Vagina (tissue), 2 donors: ENCODE data around the gene FSTL3. TPM values are rescaled to one million over a fixed set of nuclear protein-coding genes. Genes with fewer than 3 reads are reported as not detected.

Source experiments
- DNase-seq, 2 donors: peaks; one replicate each; pipeline ENCODE4 v3.0.0-alpha.2; 2017; ENCODE audit errors: extremely low spot score in 2 of 2
- H3K27ac ChIP-seq: fragments of 200-600 bp; sonication (generic); one replicate; pipeline ENCODE4 v1.5.1; 2019
- H3K27me3 ChIP-seq: fragments of 200-600 bp; sonication (generic); one replicate; pipeline ENCODE4 v1.5.1; 2019
- H3K36me3 ChIP-seq, 2 donors: fragments of 200-600 bp; sonication (generic); one replicate each; pipeline ENCODE4 v1.5.1; 2017 to 2019
- H3K4me1 ChIP-seq: fragments of 200-600 bp; sonication (generic); one replicate; pipeline ENCODE4 v1.5.1; 2019
- H3K4me3 ChIP-seq, 2 donors: fragments of 200-600 bp; sonication (generic); 1 replicate in 1 of 2; 2 replicates in 1 of 2; pipeline ENCODE4 v1.5.1; 2016 to 2019
- H3K9me3 ChIP-seq: fragments of 200-600 bp; sonication (generic); one replicate; pipeline ENCODE4 v1.5.1; 2019
- POLR2A ChIP-seq, 2 donors: fragments of 450-650 bp; IDR thresholded peaks; one replicate each; pipeline ENCODE4 v1.6.1; 2017; ENCODE audit warnings: antibody characterized with exemption in 2 of 2, mild to moderate bottlenecking in 2 of 2, moderate library complexity in 2 of 2
- POLR2AphosphoS5 ChIP-seq, 2 donors: sonication (generic); formaldehyde crosslinking; IDR thresholded peaks; one replicate each; pipeline ENCODE4 v1.9.0; 2017; ENCODE audit warnings: antibody characterized with exemption in 2 of 2, mild to moderate bottlenecking in 2 of 2, low read depth in 1 of 2; ENCODE audit not compliant: insufficient read depth in 1 of 2
- intact Hi-C: fragments of 100-400 bp; cut with DNase I; formaldehyde crosslinking; loops from one replicate; pipeline ENCODE4 v1.15.1; 2023
- total RNA-seq: library from RNA; depleted of rRNA; stranded (reverse); fragments of >200 nt; gene quantifications from one replicate; pipeline ENCODE4 v1.2.3, GENCODE V29; 2016
- TF ChIP-seq, protein P1 (sequence below), 3 experiments: fragments of 450-650 bp in 2 of 3; fragments of 200-600 bp in 1 of 3; sonication (generic) in 1 of 3; IDR thresholded peaks; one replicate each; pipeline ENCODE4 v1.5.1; 2017 to 2019; ENCODE audit warnings: antibody characterized with exemption in 3 of 3, mild to moderate bottlenecking in 2 of 3, moderate library complexity in 2 of 3

Gene FSTL3
- total RNA-seq, 1 donor from 2014 or later: 129 TPM

DNA sequence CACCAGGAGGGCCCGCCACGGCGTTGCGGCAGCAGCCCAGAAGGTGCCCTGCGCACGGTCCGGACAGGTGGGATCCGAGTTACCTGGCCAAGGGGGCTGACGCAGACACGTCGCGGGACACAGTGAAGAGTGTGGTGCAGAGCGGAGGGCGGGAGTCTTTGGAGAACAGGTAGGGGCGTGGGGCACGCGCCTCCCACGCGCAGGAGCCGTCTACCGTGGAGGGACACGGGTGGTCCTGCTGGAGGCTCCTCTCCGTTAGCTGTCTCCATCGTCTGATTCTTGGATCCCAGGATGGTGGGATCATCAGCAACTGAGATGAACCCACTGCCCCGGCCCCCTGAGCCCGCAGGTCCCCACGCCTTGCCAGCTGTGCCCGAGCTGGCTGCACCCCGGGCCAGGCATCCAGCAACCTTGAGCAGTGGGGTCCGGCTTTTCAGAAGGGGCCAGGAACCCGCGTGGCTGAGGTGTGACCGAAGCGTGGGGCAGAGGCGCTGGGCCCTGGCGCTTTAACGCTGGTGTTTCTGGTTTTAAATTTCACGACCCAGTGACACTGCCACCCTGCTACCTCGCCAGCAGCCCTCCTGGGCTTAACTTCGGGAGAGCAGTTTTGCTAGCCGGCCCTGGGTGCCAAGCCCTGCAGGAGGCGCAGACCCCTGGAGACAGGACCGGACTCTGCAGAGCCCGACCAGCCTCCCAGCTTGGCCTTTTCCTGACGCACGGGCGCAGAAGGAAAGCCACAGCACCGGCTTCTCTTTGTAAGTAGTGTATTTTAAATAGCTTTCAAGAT is 29.2 kb upstream of the FSTL3 start:
- Histone ChIP-seq H3K27ac (no peak overlapping the region), H3K4me1 (no peaks in the 10 kb centered on the region), H3K4me3 (no peak overlapping the region), H3K27me3 (no peaks in the 10 kb centered on the region), H3K9me3 (no peaks in the 10 kb centered on the region), H3K36me3 (peaks cover 0 to 60% of the 10 kb centered on the region in 2 donors)
- TF ChIP-seq, protein P1, sequence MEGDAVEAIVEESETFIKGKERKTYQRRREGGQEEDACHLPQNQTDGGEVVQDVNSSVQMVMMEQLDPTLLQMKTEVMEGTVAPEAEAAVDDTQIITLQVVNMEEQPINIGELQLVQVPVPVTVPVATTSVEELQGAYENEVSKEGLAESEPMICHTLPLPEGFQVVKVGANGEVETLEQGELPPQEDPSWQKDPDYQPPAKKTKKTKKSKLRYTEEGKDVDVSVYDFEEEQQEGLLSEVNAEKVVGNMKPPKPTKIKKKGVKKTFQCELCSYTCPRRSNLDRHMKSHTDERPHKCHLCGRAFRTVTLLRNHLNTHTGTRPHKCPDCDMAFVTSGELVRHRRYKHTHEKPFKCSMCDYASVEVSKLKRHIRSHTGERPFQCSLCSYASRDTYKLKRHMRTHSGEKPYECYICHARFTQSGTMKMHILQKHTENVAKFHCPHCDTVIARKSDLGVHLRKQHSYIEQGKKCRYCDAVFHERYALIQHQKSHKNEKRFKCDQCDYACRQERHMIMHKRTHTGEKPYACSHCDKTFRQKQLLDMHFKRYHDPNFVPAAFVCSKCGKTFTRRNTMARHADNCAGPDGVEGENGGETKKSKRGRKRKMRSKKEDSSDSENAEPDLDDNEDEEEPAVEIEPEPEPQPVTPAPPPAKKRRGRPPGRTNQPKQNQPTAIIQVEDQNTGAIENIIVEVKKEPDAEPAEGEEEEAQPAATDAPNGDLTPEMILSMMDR (IDR thresholded peaks at IDR 0.05): no peak
- TF ChIP-seq POLR2A (IDR thresholded peaks at IDR 0.05) (no peak), POLR2AphosphoS5 (IDR thresholded peaks at IDR 0.05; ENCODE audit: insufficient read depth in 1 of 2, low read depth in 1 of 2) (no peak)
- DNase-seq: no peak
- intact Hi-C loops: no loop called here

DNA sequence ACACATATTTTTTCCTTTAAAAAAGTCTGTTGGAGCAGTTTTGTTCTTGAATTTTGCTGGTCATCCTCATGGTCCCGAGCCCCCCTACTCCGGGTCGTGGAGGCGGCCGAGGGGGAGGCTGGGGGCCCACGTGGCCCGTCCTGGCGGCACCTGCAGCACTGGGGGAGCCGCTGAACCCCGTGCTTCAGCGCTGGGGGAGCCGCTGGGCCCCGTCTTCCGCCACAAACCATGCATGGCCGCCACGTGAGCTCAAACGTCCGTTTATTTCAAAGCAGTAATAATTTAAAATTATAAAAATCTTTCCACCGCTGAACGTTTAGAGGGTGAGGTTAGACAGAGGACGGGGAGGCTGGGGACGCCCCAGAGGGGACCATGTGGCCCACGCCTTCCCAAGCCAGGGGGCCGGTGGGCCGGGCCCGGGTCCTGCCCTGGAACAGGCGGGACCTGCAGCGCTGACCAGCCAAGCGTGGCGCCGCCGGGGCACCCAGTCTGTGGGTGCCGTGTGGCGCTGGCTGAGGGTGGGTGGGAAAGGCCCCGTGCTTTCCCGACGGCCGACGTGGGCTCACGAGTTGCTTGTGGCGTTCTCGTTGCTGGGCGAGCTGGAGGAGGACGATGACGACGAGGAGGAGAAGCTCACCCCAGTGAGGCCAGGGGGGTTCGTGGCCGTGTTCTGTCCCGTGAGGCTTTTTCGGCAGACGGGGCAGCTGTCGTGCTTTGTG is 28.5 kb upstream of the FSTL3 start:
- Histone ChIP-seq H3K4me3 (no peak overlapping the region), H3K9me3 (no peaks in the 10 kb centered on the region), H3K27me3 (no peaks in the 10 kb centered on the region), H3K36me3 (peaks cover 0 to 61% of the 10 kb centered on the region in 2 donors), H3K4me1 (no peaks in the 10 kb centered on the region), H3K27ac (no peak overlapping the region)
- no peak for DNase-seq
- intact Hi-C loops: no loop called here
- TF ChIP-seq POLR2A (IDR thresholded peaks at IDR 0.05) (no peak), POLR2AphosphoS5 (IDR thresholded peaks at IDR 0.05; ENCODE audit: insufficient read depth in 1 of 2, low read depth in 1 of 2) (no peak)
- TF ChIP-seq, protein P1 (IDR thresholded peaks at IDR 0.05): no peak

DNA sequence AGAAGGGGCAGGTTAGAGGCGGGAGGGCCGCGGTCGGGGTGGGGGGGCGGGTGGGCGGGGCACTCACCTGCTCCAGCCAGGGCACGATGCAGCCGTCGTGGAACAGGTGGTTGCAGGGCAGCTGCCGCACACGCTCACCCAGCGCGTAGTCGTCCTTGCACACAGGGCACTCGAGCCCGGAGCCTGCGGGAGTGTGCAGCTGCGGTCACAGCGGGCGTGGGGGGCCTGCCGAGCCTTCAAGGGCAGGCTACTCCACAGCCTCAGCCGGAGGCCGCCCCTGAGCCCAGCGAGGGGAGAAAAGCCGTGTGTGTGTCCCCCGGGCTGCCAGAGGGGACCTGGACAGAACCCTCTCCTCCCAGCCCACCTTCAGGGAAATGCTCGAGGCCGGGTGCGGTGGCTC is 27.9 kb upstream of the FSTL3 start:
- TF ChIP-seq, protein P1 (IDR thresholded peaks at IDR 0.05): no peak
- no peak for TF ChIP-seq POLR2AphosphoS5 (IDR thresholded peaks at IDR 0.05; ENCODE audit: insufficient read depth in 1 of 2, low read depth in 1 of 2)
- TF ChIP-seq POLR2A (IDR thresholded peaks at IDR 0.05): no peak
- intact Hi-C loops: no loop called here
- H3K27me3 ChIP-seq: no peaks in the 10 kb centered on the region
- H3K9me3 ChIP-seq: no peaks in the 10 kb centered on the region
- H3K4me3 ChIP-seq: no peak overlapping the region
- H3K4me1 ChIP-seq: no peaks in the 10 kb centered on the region
- no peak overlapping the region for H3K27ac ChIP-seq
- no peak for DNase-seq
- H3K36me3 ChIP-seq: peaks cover 0 to 67% of the 10 kb centered on the region in 2 donors

DNA sequence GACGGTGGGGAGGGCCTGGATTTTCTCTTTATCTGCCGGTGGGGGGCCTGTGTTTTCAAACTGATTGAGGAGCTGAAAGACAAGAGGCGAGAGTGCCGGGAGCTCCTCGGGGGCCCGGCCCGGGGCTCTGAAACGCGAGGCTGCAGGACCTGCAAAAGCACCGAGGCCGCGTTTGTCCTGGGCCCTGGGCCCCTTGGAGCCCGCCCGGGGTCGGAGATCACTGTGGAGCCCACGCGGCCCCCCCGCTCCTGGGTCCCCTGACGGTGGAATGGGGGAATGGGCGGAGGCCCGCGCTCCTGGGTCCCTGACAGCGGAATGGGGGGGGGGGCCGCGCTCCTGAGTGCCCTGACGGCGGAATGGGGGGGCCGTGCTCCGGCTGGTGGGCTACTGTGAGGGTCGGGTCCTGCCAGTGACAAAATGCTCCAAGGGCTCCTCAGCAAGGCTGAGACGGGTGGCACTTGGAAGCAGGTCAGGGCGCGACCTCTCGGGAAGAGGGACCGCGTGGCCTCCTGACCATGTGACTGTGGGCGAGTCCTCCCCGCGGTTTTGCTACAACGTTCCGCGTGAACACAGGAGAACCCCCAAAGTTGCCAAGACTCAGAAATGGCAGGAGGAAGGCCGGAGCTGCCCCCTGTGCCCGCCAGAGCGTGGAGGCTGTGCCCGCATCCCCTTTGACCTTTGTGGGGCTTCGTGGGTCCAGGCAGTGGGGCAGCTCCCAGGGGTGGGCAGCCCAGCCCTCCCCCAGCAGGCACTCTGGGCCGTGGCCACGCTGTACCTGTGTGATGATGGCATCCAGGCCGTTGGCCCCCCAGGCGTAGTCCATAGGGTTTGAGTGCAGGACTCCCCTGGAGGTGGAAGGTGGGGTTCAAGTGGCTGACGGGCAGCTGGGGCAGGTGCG is 27.0 kb upstream of the FSTL3 start:
- Histone ChIP-seq H3K27ac (no peak overlapping the region), H3K36me3 (peaks cover 0 to 69% of the 10 kb centered on the region in 2 donors), H3K27me3 (no peaks in the 10 kb centered on the region), H3K4me1 (no peaks in the 10 kb centered on the region), H3K4me3 (no peak overlapping the region), H3K9me3 (no peaks in the 10 kb centered on the region)
- intact Hi-C loops: no loop called here
- DNase-seq: no peak
- TF ChIP-seq POLR2AphosphoS5 (IDR thresholded peaks at IDR 0.05; ENCODE audit: insufficient read depth in 1 of 2, low read depth in 1 of 2) (no peak), POLR2A (IDR thresholded peaks at IDR 0.05) (no peak)
- TF ChIP-seq, protein P1 (IDR thresholded peaks at IDR 0.05): no peak
